Testis (tissue), 2 donors: Measurements from ENCODE around the gene FOXF2.

Experiments used
- POLR2A ChIP-seq: fragments of 450-650 bp; IDR thresholded peaks from one replicate; pipeline ENCODE4 v1.6.1; 2017; ENCODE audit warnings: antibody characterized with exemption, mild to moderate bottlenecking, moderate library complexity
- TF ChIP-seq, protein P1 (sequence below), 3 experiments: fragments of 450-650 bp in 2 of 3; fragments of 200-600 bp in 1 of 3; sonication (generic) in 1 of 3; IDR thresholded peaks; one replicate each; pipeline ENCODE4 v1.5.1; 2016 to 2019; ENCODE audit warnings: antibody characterized with exemption in 3 of 3, mild to moderate bottlenecking in 2 of 3, moderate library complexity in 1 of 3

- TF ChIP-seq, protein P1, sequence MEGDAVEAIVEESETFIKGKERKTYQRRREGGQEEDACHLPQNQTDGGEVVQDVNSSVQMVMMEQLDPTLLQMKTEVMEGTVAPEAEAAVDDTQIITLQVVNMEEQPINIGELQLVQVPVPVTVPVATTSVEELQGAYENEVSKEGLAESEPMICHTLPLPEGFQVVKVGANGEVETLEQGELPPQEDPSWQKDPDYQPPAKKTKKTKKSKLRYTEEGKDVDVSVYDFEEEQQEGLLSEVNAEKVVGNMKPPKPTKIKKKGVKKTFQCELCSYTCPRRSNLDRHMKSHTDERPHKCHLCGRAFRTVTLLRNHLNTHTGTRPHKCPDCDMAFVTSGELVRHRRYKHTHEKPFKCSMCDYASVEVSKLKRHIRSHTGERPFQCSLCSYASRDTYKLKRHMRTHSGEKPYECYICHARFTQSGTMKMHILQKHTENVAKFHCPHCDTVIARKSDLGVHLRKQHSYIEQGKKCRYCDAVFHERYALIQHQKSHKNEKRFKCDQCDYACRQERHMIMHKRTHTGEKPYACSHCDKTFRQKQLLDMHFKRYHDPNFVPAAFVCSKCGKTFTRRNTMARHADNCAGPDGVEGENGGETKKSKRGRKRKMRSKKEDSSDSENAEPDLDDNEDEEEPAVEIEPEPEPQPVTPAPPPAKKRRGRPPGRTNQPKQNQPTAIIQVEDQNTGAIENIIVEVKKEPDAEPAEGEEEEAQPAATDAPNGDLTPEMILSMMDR (IDR thresholded peaks at IDR 0.05), result no peak
- TF ChIP-seq POLR2A, result no peak
Measured at GRCh38 chr6:1392813-1393640, 3.7 kb downstream of the FOXF2 start.
